ENCODE measurements around the gene DEAF1. TPM values are rescaled to one million over a fixed set of nuclear protein-coding genes. Genes with fewer than 3 reads are reported as not detected.

DEAF1 gene
- total RNA-seq, 2 donors from 2014 or later: 44.1 to 51.9 TPM

DNA sequence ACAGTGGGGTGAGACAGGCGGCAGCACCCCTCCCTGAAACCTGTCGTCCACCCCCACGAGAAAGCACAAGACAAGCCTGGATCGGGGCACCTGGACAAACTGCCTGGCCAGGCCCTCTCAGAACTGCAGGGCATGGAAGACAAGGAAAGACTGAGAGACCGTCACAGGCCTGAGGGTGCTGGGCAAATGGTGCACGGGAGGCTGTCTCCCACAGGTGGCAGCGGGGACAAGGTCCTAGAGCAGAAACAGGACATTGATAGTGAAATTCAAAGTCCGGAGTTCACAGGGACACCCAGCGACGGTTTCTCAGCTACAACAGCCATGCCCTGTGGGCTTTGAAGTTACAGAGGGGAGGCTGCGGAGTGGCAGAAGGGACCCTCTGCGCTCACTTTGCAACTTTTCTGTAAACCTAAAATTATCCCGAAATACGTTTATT lies 37.3 kb downstream of the DEAF1 start:
- peaks cover 35% of the 10 kb centered on the region for H3K36me3 ChIP-seq (ENCODE audit: control insufficient read depth, insufficient read depth, low read length)
- H3K9ac ChIP-seq (ENCODE audit: extremely low read depth, low read length, poor library complexity, severe bottlenecking): no peak overlapping the region
- 91 to 92% methylated on average over 9 to 14 of the region's 14 CpGs for WGBS, 2 experiments (ENCODE audit: insufficient coverage in 1 of 2, insufficient read length in 1 of 2)
- peaks cover 34% of the 10 kb centered on the region for H3K36me3 Mint-ChIP-seq (ENCODE audit: low read depth)
- H3K9me3 ChIP-seq (ENCODE audit: control insufficient read depth, low read length): no peaks in the 10 kb centered on the region
- no peaks in the 10 kb centered on the region for H3K4me1 Mint-ChIP-seq
- no peak overlapping the region for H3K27ac Mint-ChIP-seq
- H3K4me3 Mint-ChIP-seq: no peak overlapping the region
- no peak for DNase-seq
- no peaks in the 10 kb centered on the region for H3K4me1 ChIP-seq (ENCODE audit: control insufficient read depth, insufficient read depth, low read length)
- TF ChIP-seq, protein P1, sequence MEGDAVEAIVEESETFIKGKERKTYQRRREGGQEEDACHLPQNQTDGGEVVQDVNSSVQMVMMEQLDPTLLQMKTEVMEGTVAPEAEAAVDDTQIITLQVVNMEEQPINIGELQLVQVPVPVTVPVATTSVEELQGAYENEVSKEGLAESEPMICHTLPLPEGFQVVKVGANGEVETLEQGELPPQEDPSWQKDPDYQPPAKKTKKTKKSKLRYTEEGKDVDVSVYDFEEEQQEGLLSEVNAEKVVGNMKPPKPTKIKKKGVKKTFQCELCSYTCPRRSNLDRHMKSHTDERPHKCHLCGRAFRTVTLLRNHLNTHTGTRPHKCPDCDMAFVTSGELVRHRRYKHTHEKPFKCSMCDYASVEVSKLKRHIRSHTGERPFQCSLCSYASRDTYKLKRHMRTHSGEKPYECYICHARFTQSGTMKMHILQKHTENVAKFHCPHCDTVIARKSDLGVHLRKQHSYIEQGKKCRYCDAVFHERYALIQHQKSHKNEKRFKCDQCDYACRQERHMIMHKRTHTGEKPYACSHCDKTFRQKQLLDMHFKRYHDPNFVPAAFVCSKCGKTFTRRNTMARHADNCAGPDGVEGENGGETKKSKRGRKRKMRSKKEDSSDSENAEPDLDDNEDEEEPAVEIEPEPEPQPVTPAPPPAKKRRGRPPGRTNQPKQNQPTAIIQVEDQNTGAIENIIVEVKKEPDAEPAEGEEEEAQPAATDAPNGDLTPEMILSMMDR (conservative IDR thresholded peaks at IDR 0.05): no peak
- no peak overlapping the region for H3K4me3 ChIP-seq (ENCODE audit: low read length)
- no peaks in the 10 kb centered on the region for H3K27me3 ChIP-seq (ENCODE audit: control insufficient read depth, insufficient read depth, low read length, poor library complexity, severe bottlenecking)
- no peaks in the 10 kb centered on the region for H3K9me3 Mint-ChIP-seq
- H3K27me3 Mint-ChIP-seq (ENCODE audit: insufficient read depth): no peaks in the 10 kb centered on the region
- no peak overlapping the region for H3K27ac ChIP-seq (ENCODE audit: low read depth, low read length)

DNA sequence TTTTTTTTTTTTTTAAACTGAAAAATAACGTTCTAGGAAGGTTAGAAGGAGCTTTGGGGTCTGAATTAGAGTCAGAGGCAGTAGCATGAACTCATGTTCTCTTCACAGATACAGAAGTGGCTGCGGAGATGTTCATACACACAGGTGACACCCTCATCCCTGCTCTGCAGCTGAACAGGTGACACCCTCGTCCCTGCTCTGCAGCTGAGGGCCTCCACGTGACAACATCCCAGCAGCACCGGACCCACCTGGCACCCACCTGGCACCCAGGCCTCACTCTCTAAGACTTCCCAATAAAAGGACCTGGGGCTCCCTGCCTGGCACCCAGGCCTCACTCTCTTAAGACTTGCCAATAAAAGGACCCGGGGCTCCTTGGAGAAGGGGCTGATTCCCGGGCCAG lies 38.2 kb downstream of the DEAF1 start:
- Mint-ChIP-seq H3K4me1 (no peaks in the 10 kb centered on the region), H3K4me3 (no peak overlapping the region), H3K9me3 (no peaks in the 10 kb centered on the region), H3K36me3 (ENCODE audit: low read depth) (peaks cover 36% of the 10 kb centered on the region), H3K27ac (no peak overlapping the region), H3K27me3 (ENCODE audit: insufficient read depth) (no peaks in the 10 kb centered on the region)
- H3K4me1 ChIP-seq (ENCODE audit: control insufficient read depth, insufficient read depth, low read length): no peaks in the 10 kb centered on the region
- H3K9ac ChIP-seq (ENCODE audit: extremely low read depth, low read length, poor library complexity, severe bottlenecking): no peak overlapping the region
- H3K27me3 ChIP-seq (ENCODE audit: control insufficient read depth, insufficient read depth, low read length, poor library complexity, severe bottlenecking): no peaks in the 10 kb centered on the region
- no peak for DNase-seq
- no peak overlapping the region for H3K4me3 ChIP-seq (ENCODE audit: low read length)
- H3K9me3 ChIP-seq (ENCODE audit: control insufficient read depth, low read length): no peaks in the 10 kb centered on the region
- TF ChIP-seq, protein P1 (conservative IDR thresholded peaks at IDR 0.05): no peak
- peaks cover 34% of the 10 kb centered on the region for H3K36me3 ChIP-seq (ENCODE audit: control insufficient read depth, insufficient read depth, low read length)
- WGBS, 2 experiments (ENCODE audit: insufficient coverage in 1 of 2, insufficient read length in 1 of 2): 87 to 93% methylated on average over 3 to 7 of the region's 7 CpGs
- no peak overlapping the region for H3K27ac ChIP-seq (ENCODE audit: low read depth, low read length)

DNA sequence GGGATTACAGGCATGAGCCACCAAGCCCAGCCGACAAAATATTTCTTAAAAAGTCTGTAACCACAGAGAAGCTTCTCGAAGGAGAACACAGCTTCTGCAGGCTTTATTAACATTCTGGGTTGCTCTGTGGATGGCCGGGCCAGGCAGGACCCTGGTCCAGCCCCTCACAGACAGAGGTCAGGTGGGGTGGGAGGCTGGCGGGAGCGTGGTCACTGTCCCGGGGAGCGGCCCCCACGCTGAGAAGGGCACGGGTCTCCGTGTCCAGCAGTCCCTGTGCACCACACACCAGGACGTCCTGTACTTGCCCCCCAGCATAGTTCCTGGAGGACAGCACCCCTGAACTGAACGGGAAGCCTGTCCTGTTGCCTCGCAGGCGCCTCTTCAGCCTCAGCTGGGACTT lies 38.6 kb downstream of the DEAF1 start:
- 96 to 100% methylated on average over 3 to 14 of the region's 14 CpGs for WGBS, 2 experiments (ENCODE audit: insufficient coverage in 1 of 2, insufficient read length in 1 of 2)
- Histone ChIP-seq H3K4me3 (ENCODE audit: low read length) (no peak overlapping the region), H3K4me1 (ENCODE audit: control insufficient read depth, insufficient read depth, low read length) (no peaks in the 10 kb centered on the region), H3K36me3 (ENCODE audit: control insufficient read depth, insufficient read depth, low read length) (peaks cover 37% of the 10 kb centered on the region), H3K27ac (ENCODE audit: low read depth, low read length) (no peak overlapping the region), H3K9ac (ENCODE audit: extremely low read depth, low read length, poor library complexity, severe bottlenecking) (no peak overlapping the region), H3K9me3 (ENCODE audit: control insufficient read depth, low read length) (no peaks in the 10 kb centered on the region), H3K27me3 (ENCODE audit: control insufficient read depth, insufficient read depth, low read length, poor library complexity, severe bottlenecking) (no peaks in the 10 kb centered on the region)
- TF ChIP-seq, protein P1 (conservative IDR thresholded peaks at IDR 0.05): no peak
- no peak for DNase-seq
- Mint-ChIP-seq H3K27ac (no peak overlapping the region), H3K9me3 (no peaks in the 10 kb centered on the region), H3K27me3 (ENCODE audit: insufficient read depth) (no peaks in the 10 kb centered on the region), H3K36me3 (ENCODE audit: low read depth) (peaks cover 40% of the 10 kb centered on the region), H3K4me1 (no peaks in the 10 kb centered on the region), H3K4me3 (no peak overlapping the region)

All from endodermal cell (in vitro differentiated cells).